GM18505 (cell line): ENCODE measurements around the gene PTCD1.
"Not testable (repeated sequence)": the region's sequence is repeated elsewhere in the genome, so short reads cannot be mapped to it uniquely, and the experiment has no call there.

ENCODE experiments used
- ATAC-seq: cut with Tn5 transposase; IDR thresholded peaks from one replicate; pipeline ENCODE4 v1.9.1; 2021; ENCODE audit not compliant: unreplicated experiment
- POLR2A ChIP-seq: IDR thresholded peaks from 4 replicates; pipeline ENCODE4 v1.6.1; 2011; ENCODE audit warnings: borderline replicate concordance; ENCODE audit not compliant: insufficient read depth, insufficient read length; ENCODE audit errors: extremely low read depth

The PTCD1 gene

DNA sequence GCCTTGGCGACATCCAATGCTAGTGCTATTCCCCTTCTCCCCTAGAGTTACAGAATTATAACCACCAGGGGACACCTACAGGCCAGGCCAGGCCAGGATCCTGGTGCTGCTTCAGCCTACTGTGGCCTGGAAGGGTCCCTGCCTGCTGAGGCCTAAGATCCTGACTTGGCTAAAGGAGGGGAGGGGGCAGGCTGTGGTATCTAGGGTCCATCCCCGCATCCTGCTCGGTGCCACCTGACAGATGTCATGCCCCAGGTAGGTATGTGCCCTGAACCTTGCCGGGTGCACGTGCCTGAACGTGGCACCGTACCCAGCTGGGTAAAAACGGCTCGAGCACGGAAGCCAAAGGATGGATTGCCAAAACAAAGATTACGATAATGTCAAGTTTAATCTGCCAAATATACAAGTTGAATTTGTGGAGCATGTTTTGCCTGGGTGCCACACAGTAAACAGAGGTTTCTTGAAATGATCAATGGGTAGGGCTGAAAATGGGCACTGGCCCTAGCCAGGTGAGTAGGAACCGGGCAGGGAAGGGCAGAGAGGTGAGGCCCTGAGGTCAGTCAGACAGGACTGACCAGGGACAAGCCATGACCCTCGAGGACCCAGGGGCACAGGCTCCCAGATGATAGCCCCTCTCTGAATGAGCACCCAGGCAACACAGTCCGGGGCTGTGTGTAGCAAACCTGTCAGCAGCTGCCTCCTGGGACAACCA is 42.8 kb downstream of the PTCD1 start:
- no peak for ATAC-seq
- TF ChIP-seq POLR2A = peak; percentile 13

DNA sequence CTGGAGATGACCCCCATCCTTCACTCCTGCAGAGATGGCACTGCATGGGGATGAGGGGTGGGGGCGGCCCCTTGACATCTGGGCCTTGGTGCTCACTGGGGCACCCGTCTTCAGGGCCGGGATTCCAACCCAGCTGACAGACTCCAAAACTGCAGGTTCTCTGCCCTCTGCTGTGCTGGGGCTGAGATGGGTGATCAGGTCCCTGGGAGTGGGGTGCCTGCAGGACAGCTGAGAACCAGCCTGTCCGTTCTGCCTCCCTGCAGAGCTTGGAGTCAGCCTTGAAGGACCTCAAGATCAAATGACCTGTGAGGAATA is 44.5 kb downstream of the PTCD1 start:
- no peak for ATAC-seq
- peak; percentile 36 for TF ChIP-seq POLR2A

DNA sequence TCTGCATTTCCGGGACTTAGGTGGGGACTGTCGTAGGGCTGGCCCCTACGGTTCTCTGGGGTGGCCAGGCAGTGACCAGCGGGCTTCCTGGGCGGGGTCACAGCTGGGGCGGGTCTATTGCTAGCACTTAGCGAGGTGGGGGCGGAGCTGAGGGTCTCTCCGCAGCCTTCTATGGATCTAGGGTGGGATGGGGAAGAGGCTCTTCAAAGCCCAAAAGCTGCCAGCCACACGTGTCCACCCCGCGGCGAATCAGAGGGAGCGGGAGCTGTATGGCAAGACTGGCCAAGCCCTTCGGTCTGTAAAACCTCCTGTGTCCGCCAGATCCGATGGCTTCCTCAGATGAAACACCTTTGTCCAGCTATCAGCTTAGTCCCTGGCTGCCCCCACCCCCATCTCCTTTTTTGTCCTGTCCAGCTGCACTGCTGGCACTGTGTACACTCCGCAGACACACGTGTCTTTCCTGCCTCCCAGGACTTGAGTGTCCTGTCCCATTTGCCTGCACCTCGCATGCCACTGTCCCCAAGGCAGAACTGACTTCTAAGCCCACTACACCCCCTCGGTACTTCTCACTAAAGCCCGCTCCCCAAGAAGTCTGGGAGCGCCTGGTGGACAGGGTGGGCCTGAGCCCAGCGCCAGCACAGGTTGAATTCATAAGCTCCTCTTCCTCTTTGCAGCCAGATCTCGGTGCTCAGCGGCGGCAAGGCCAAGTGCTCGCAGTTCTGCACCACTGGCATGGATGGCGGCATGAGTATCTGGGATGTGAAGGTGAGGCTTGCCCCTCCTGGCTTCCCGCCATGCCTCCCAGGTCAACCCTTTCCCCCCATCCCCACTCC is 45.0 kb downstream of the PTCD1 start:
- no peak for ATAC-seq
- peak; percentile 23 for TF ChIP-seq POLR2A

DNA sequence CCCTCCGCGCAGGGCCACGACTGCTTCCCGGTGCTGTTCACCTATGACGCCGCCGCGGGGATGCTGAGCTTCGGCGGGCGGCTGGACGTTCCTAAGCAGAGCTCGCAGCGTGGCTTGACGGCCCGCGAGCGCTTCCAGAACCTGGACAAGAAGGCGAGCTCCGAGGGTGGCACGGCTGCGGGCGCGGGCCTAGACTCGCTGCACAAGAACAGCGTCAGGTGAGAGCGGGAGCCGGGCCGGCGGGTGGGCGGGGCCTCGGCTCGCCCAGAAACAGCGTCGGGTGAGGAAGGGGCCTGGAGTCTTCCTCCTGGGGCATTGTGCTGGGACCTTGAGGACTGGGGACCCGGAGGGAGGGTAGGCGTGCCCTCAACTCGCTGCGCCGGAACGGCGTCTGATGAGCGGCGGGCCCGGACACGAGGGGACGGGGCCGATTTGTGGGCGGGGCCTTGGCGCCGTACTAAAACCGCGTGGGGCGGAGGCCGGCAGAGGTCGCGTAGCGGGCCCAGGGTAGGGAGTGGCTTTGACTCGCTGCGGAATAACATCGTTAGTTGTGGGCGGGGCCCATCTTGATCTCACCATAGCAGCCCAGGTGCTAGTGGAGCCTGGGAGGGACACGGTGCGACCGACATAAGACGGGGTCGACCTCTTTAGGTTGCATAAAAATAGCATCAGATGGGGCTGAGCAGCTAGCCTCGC is 45.8 kb downstream of the PTCD1 start:
- TF ChIP-seq POLR2A = peak; percentile 47
- peak; percentile 60 for ATAC-seq

DNA sequence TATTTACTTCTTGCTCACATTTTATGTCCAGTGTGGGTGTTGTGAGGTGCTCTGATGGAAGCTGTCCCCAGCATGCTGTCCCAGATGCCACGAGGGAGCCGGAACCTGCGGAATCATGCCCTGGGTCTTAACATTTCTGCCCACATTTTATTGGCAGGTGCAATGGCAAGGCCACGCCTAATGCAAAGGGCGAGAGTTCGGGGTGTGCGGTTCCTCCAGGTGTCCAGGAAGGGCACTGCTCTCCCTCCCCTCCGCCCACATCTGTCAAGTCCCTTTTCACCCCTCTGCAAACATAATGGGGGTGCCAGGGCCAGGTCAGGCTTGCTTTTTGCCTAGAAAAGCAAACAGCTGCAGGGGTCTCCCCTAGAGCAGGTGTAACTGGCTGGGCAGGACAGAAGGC is 46.6 kb downstream of the PTCD1 start:
- TF ChIP-seq POLR2A = no peak
- ATAC-seq = no peak

DNA sequence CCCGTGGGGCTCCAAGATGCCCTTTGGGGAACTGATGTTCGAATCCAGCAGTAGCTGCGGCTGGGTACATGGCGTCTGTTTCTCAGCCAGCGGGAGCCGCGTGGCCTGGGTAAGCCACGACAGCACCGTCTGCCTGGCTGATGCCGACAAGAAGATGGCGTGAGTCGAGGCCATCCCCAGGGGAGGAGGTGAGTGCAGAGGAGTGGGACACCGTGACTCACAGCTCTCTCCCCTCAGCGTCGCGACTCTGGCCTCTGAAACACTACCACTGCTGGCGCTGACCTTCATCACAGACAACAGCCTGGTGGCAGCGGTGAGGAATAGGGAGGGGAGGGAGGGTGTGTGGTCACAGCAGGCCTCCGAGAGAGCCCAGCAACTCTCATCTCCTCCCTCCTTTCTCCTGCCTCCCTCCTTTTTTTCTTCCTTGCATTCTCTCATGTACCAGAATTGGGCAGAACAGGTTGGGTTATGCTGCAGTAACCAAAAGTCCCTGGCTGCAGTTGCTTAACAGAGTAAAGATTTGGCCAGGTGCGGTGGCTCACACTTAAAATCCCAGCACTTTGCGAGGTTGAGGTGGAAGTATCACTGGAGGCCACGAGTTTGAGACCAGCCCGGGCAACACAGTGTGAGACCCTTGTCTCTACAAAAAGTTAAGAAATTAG is 47.5 kb downstream of the PTCD1 start:
- TF ChIP-seq POLR2A = no peak
- no peak for ATAC-seq

DNA sequence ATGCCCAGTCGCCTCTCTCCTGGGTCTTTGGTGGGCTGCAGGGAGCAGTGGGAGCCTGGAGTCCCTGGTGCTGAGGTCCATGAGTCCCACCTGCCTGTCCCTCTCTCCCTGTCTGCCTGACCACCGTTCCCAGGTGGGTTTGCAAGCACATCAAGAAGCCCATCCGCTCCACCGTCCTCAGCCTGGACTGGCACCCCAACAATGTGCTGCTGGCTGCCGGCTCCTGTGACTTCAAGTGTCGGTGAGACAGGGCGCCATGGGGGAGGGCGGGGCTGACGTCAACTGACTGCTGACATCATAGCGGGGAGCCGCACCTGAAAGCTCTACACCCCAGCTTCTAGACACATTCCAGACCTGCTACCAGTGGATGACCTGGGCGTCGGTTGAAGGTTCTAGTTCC is 48.8 kb downstream of the PTCD1 start:
- no peak for ATAC-seq
- TF ChIP-seq POLR2A = no peak

DNA sequence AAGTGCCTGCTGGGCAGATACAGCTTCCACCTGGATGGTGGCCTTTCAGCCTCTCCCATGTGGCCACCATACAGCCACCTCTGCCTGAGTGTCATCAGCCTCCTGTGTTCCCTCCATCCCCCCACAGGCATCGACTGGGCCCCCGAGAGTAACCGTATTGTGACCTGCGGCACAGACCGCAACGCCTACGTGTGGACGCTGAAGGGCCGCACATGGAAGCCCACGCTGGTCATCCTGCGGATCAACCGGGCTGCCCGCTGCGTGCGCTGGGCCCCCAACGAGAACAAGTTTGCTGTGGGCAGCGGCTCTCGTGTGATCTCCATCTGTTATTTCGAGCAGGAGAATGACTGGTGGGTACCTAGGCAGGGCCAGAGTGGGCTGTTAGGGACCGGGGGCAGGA is 50.7 kb downstream of the PTCD1 start:
- ATAC-seq = no peak
- no peak for TF ChIP-seq POLR2A

DNA sequence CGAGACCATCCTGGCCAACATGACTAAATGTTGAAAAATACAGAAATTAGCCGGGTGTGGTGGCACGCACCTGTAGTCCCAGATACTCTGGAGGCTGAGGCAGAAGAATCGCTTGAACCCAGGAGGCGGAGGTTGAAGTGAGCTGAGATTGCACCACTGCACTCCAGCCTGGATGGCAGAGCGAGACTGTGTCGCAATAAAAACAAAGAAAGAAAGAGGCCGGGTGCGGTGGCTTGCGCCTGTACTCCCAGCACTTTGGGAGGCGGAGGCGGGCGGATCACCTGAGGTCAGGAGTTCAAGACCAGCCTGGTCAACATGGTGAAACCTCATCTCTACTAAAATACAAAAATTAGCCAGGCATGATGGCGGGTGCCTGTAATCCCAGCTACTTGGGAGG is 51.4 kb downstream of the PTCD1 start:
- not testable (repeated sequence) for ATAC-seq

DNA sequence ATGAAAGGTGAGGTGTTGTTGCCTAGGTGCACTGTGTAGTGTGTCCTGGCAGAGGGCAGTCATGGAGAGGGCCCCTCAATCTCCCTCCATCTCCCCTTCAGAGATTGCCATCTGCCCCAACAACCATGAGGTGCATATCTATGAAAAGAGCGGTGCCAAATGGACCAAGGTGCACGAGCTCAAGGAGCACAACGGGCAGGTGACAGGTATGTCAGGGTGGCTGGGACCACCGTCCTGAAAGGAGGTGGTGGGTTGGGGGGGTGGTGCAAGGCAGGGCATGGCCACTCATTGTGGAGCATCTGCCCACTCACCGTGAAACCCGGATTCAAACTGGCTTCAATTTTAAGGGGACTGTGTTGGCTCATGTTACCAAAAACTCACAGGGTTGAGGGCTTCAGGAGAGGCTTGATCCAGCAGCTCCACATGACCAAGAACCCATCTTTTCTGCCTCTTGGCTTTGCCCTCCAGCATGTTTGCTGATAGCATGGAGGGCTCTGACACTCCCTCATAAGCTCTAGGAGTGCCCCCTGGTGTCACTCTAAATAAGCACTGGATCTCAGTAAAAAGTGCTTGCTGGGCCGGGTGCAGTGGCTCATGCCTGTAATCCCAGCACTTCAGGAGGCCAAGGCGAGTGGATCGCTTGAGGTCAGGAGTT is 51.9 kb downstream of the PTCD1 start:
- no peak for TF ChIP-seq POLR2A

DNA sequence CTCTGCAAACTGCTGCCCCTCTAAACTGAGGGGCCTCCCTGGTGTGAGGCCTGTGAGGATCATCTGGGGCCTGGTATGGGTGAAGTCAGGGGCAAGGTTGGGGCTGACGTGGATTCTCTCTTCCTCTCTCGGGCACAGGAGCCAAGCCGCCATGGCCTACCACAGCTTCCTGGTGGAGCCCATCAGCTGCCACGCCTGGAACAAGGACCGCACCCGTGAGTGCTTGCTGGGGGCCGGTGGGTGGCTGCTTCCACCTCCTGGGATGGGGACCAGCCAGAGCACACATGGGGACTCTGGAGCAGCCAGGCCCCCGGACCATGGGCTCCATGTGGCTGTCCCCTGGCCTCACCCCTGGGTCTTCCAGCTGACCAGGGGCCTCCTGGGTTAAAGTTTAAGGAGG is 53.0 kb downstream of the PTCD1 start:
- no peak for ATAC-seq
- TF ChIP-seq POLR2A = no peak

More for the DNA sequence above, 51.9 kb downstream of the PTCD1 start:
- no peak for ATAC-seq

DNA sequence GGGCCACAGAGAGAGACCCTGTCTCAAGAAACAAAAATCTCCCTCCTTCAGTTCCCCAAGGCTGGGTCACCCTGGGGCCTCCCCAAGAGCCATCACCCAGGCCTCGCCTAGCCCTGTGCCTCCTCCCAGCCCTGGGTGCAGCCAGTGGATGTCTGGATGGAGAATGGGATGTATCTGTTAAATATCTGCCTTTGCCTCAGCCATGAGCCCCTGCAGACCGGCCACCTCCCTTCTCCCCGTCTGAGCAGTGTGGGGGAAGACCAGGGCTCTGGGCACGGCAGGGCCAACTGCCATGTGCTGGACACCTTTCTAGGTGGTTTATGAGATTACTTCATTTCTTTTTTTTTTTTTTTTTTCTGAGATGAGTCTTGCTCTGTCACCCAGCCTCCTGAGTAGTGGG is 54.1 kb downstream of the PTCD1 start:
- no peak for TF ChIP-seq POLR2A
- ATAC-seq = no peak

DNA sequence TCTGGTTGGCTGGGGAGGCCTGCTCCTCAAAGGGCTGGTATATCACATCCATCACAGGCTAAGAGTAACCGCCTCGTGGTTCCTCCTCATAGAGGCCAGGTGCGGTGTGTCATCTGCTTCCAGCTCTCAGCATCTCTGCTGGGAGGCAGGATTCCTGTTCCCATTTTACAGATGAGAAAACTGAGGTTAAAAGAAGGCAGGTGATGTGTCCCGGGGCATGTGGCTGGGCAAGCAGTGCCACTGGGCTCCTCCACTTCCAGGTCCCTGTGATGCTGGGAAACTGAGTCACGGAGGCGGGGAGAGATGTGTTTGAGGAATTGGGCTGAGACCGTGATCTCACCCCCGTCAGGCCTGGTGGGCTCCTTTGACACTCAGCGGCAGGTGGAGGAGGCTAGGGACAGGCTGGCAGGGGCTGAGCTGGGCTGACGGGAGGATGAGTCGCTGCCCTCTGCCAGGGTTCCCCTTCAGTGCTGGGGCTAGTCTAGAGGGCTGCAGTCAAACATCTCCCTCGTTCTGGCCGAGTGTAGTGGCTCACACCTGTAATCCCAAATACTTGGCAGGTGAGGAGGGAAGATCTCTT is 54.7 kb downstream of the PTCD1 start:
- ATAC-seq = no peak
- peak; percentile 48 for TF ChIP-seq POLR2A
